Gastrocnemius medialis (tissue), 4 donors: Measurements from ENCODE around the gene TMEM214. TPM values are rescaled to one million over a fixed set of nuclear protein-coding genes. Genes with fewer than 3 reads are reported as not detected.

Experiments used
- ATAC-seq, 2 donors: fragments of 150-250 bp; one replicate each; pipeline ENCODE4 v1.9.1; 2016
- DNase-seq, 2 donors: peaks; one replicate each; pipeline ENCODE4 v3.0.0-alpha.2; 2019
- H3K27ac ChIP-seq, 4 donors: fragments of 200-600 bp; sonication (generic); 1 replicate in 1 of 4; 2 replicates in 3 of 4; pipeline ENCODE4 v1.5.1; 2016 to 2018; ENCODE audit warnings: mild to moderate bottlenecking in 2 of 4, moderate library complexity in 1 of 4
- H3K27me3 ChIP-seq, 3 donors: fragments of 200-600 bp; sonication (generic) in 2 of 3; 1 replicate in 1 of 3; 2 replicates in 2 of 3; pipeline versions ENCODE4 v1.5.1 to v1.6.0; 2016 to 2019; ENCODE audit warnings: mild to moderate bottlenecking in 1 of 3, moderate library complexity in 1 of 3
- H3K36me3 ChIP-seq, 2 donors: fragments of 200-600 bp; sonication (generic) in 1 of 2; one replicate each; pipeline ENCODE4 v1.5.1; 2017 to 2018
- H3K4me1 ChIP-seq, 2 donors: fragments of 200-600 bp; sonication (generic) in 1 of 2; one replicate each; pipeline ENCODE4 v1.5.1; 2016 to 2017; ENCODE audit warnings: mild to moderate bottlenecking in 2 of 2
- H3K4me3 ChIP-seq, 4 donors: fragments of 200-600 bp; sonication (generic) in 3 of 4; 1 replicate in 1 of 4; 2 replicates in 3 of 4; pipeline ENCODE4 v1.5.1; 2016 to 2019; ENCODE audit warnings: mild to moderate bottlenecking in 2 of 4
- H3K9me3 ChIP-seq, 3 donors: fragments of 200-600 bp; sonication (generic) in 2 of 3; 1 replicate in 1 of 3; 2 replicates in 2 of 3; pipeline ENCODE4 v1.5.1; 2016 to 2019
- POLR2A ChIP-seq, 2 donors: fragments of 450-650 bp; IDR thresholded peaks; one replicate each; pipeline ENCODE4 v1.6.1; 2017; ENCODE audit warnings: antibody characterized with exemption in 2 of 2, mild to moderate bottlenecking in 2 of 2, moderate library complexity in 2 of 2
- in situ Hi-C, 4 donors: fragments of 200-750 bp; cut with MboI; loops; one replicate each; pipeline versions ENCODE4 v1.15.0 to v1.8.0; 2017; ENCODE audit warnings: low sequenced_read_pairs in 4 of 4
- intact Hi-C: fragments of 100-400 bp; cut with DNase I; formaldehyde crosslinking; loops from one replicate; pipeline ENCODE4 v1.15.1; 2023; ENCODE audit warnings: low total_unique reads
- total RNA-seq, 4 donors: library from RNA; depleted of rRNA; stranded (reverse); fragments of >200 nt; gene quantifications; one replicate each; pipeline versions ENCODE4 v1.1.0 to v1.2.3, GENCODE V29; 2016
- TF ChIP-seq, protein P1 (sequence below), 5 experiments: fragments of 450-650 bp in 3 of 5; fragments of 200-600 bp in 2 of 5; sonication (generic) in 2 of 5; IDR thresholded peaks in 4 of 5; conservative IDR thresholded peaks in 1 of 5; 1 replicate in 4 of 5; 2 replicates in 1 of 5; pipeline ENCODE4 v1.5.1; 2016 to 2019; ENCODE audit warnings: antibody characterized with exemption in 5 of 5, mild to moderate bottlenecking in 3 of 5, moderate library complexity in 3 of 5

TMEM214 gene
- total RNA-seq, 4 donors from 2014 or later, result 20.0 to 37.7 (median 24.9) TPM

DNA sequence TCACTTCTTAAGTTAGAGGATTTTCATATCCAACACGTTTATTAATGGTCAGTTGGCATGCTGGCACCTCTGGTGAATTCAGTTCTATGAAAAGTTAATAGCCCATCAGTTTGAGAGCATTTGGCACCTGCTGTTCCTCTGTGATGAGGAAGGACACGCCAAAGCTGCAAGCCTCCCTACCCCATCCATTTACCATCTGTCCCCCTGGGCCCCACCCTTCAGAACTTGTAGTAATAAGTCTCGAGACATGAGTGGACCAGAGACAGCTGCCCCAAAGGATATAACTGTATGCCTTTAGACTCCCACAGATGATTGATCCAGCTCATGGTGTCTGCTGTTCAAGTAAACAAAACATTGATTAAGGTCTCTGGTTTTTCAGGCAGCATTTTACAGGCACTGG is 32.4 kb downstream of the TMEM214 start:
- no peaks in the 10 kb centered on the region for H3K9me3 ChIP-seq
- no peaks in the 10 kb centered on the region for H3K27me3 ChIP-seq
- peaks cover 12 to 21% of the 10 kb centered on the region in 2 donors for H3K4me1 ChIP-seq
- peaks cover 0 to 28% of the 10 kb centered on the region in 2 donors for H3K36me3 ChIP-seq
- TF ChIP-seq, protein P1, sequence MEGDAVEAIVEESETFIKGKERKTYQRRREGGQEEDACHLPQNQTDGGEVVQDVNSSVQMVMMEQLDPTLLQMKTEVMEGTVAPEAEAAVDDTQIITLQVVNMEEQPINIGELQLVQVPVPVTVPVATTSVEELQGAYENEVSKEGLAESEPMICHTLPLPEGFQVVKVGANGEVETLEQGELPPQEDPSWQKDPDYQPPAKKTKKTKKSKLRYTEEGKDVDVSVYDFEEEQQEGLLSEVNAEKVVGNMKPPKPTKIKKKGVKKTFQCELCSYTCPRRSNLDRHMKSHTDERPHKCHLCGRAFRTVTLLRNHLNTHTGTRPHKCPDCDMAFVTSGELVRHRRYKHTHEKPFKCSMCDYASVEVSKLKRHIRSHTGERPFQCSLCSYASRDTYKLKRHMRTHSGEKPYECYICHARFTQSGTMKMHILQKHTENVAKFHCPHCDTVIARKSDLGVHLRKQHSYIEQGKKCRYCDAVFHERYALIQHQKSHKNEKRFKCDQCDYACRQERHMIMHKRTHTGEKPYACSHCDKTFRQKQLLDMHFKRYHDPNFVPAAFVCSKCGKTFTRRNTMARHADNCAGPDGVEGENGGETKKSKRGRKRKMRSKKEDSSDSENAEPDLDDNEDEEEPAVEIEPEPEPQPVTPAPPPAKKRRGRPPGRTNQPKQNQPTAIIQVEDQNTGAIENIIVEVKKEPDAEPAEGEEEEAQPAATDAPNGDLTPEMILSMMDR (IDR thresholded peaks at IDR 0.05 in 4 of 5, conservative IDR thresholded peaks at IDR 0.05 in 1 of 5), result no peak
- TF ChIP-seq POLR2A (IDR thresholded peaks at IDR 0.05), result no peak
- ATAC-seq (no peak), DNase-seq (no peak)
- H3K4me3 ChIP-seq, result no peak overlapping the region
- intact Hi-C loops, result no loop called here
- H3K27ac ChIP-seq, result peak overlapping the region in 1 of 4 donors; percentile 15
- in situ Hi-C loops, result no loop called here

DNA sequence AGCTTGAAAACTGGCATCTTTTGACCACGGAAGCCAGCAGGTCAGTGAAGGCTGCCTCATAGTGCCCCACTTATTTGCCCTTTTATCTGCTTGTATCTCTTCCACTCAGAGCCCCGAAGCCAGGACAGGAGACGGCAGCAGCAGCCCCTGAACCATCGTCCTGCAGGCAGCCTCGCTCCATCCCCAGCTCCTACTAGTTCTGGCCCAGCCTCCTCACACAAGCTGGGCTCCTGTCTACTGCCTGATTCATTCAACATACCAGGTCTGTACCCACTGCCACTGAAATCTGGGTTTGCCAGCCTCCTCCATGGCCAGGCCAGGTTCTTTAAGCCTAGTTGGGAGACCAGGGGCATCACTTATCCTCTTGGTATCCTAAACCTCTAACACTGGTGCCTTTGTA is 34.6 kb downstream of the TMEM214 start:
- in situ Hi-C loops, result no loop called here
- Histone ChIP-seq H3K4me1 (peaks cover 27 to 33% of the 10 kb centered on the region in 2 donors), H3K4me3 (no peak overlapping the region), H3K27me3 (no peaks in the 10 kb centered on the region), H3K27ac (no peak overlapping the region), H3K9me3 (no peaks in the 10 kb centered on the region), H3K36me3 (peaks cover 0 to 28% of the 10 kb centered on the region in 2 donors)
- ATAC-seq, result no peak
- no peak for DNase-seq
- no peak for TF ChIP-seq POLR2A (IDR thresholded peaks at IDR 0.05)
- TF ChIP-seq, protein P1 (IDR thresholded peaks at IDR 0.05 in 4 of 5, conservative IDR thresholded peaks at IDR 0.05 in 1 of 5), result no peak
- intact Hi-C loops, result no loop called here

DNA sequence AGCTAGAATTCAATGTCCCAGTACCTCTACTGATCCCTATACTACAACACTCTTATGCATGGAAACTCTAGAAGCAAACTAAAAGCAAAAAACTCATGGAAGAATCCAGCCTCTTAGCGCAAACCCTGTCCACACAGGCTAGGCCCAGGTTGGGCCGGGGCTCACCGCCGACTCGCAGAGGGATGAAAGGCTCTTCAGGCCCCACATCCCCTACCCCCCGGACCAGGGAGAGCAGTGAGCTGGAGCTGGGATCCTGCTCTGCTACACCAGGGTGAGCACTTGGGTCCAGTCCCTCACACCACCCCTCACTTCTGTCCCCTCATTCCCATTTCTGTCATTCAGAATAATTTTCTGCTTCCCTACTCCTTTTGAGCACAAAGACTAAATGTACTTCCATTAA is 36.7 kb downstream of the TMEM214 start:
- no peak overlapping the region for H3K4me3 ChIP-seq
- DNase-seq (no peak), ATAC-seq (no peak)
- H3K27me3 ChIP-seq, result no peaks in the 10 kb centered on the region
- H3K27ac ChIP-seq, result no peak overlapping the region
- H3K4me1 ChIP-seq, result peaks cover 28% of the 10 kb centered on the region in 2 donors
- TF ChIP-seq, protein P1 (IDR thresholded peaks at IDR 0.05 in 4 of 5, conservative IDR thresholded peaks at IDR 0.05 in 1 of 5), result no peak
- TF ChIP-seq POLR2A (IDR thresholded peaks at IDR 0.05), result no peak
- in situ Hi-C loops (no loop called here), intact Hi-C loops (no loop called here)
- H3K9me3 ChIP-seq, result no peaks in the 10 kb centered on the region
- peaks cover 0 to 28% of the 10 kb centered on the region in 2 donors for H3K36me3 ChIP-seq

DNA sequence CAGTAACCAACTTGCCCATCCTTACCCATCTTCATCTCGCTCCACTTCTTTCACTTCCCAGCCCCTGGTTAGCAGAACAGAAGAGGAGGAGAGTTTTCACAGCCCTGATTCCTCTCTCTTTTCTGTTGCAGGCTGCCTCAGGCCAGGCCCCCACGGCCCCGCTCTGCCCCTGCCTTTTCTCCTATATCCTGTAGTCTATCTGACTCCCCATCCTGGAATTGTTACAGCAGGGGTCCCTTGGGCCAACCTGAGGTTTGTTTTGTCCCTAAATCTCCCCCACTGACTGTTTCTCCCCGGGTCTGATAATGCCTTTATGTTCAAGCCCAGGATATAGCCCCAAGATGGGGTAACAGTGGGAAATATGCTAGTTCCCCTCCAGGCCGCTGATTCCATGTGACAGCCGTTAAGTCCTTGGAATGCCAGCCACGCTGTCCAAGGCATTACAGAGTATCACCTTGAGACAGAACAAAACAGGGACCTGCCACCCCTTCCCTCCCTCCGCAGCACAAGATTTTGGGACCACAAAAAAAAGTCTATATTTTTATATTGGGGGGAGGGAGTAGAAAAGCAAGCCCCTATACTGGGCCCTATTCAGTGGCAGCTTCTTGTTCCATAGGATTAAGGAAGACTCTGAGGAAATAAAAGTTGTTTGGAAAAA is 37.3 kb downstream of the TMEM214 start:
- Histone ChIP-seq H3K4me3 (peak overlapping the region; percentile 83 to 98 (median 89)), H3K9me3 (no peaks in the 10 kb centered on the region), H3K27me3 (no peaks in the 10 kb centered on the region), H3K36me3 (peaks cover 0 to 28% of the 10 kb centered on the region in 2 donors), H3K4me1 (peaks cover 29 to 31% of the 10 kb centered on the region in 2 donors), H3K27ac (peak overlapping the region; percentile 91 to 97 (median 92))
- ATAC-seq (no peak), DNase-seq (no peak)
- intact Hi-C loops (loop anchor here (2.0 to 5.0 kb wide), 2 partner anchors 17 to 283 kb away; partner anchors contain the start of gene CENPA), in situ Hi-C loops (no loop called here)
- no peak for TF ChIP-seq POLR2A (IDR thresholded peaks at IDR 0.05)
- TF ChIP-seq, protein P1 (IDR thresholded peaks at IDR 0.05 in 4 of 5, conservative IDR thresholded peaks at IDR 0.05 in 1 of 5), result no peak
